ENCODE results near the gene SSPN.

DNA sequence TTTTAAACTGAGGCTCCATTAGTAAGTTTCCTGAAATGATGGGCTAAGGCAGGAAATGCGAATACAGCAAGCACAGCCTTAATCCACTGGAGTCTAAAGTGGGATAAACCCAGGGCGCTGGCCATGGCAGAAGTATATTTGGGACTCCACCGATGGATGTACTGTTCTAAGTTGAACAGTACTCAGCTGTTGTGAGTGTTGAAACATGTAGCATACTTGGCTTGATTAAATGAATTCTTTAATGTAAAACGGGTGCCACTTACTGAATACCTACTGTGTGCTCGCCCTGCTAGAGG, 996 bp downstream of the SSPN start:
- TF ChIP-seq, protein P1, sequence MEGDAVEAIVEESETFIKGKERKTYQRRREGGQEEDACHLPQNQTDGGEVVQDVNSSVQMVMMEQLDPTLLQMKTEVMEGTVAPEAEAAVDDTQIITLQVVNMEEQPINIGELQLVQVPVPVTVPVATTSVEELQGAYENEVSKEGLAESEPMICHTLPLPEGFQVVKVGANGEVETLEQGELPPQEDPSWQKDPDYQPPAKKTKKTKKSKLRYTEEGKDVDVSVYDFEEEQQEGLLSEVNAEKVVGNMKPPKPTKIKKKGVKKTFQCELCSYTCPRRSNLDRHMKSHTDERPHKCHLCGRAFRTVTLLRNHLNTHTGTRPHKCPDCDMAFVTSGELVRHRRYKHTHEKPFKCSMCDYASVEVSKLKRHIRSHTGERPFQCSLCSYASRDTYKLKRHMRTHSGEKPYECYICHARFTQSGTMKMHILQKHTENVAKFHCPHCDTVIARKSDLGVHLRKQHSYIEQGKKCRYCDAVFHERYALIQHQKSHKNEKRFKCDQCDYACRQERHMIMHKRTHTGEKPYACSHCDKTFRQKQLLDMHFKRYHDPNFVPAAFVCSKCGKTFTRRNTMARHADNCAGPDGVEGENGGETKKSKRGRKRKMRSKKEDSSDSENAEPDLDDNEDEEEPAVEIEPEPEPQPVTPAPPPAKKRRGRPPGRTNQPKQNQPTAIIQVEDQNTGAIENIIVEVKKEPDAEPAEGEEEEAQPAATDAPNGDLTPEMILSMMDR (conservative IDR thresholded peaks at IDR 0.05): no peak
- no peak for TF ChIP-seq ZFX (IDR thresholded peaks at IDR 0.05)
